K562 (cell line): ENCODE data around the gene PLP2. TPM values are rescaled to one million over a fixed set of nuclear protein-coding genes. Genes with fewer than 3 reads are reported as not detected.

Source experiments
- ARID3B ChIP-seq: fragments of 250-450 bp; sonication (Bioruptor Pico); IDR thresholded peaks from 2 replicates; pipeline ENCODE4 v1.4.0; 2020; ENCODE audit warnings: borderline replicate concordance
- ATF7 ChIP-seq: fragments of 450-650 bp; IDR thresholded peaks from 2 replicates; pipeline ENCODE4 v1.7.1; 2014; ENCODE audit warnings: mild to moderate bottlenecking, moderate library complexity
- CBX5 ChIP-seq: IDR thresholded peaks from 2 replicates; pipeline ENCODE4 v1.6.1; 2014; ENCODE audit warnings: low read depth, borderline replicate concordance
- CHD7 ChIP-seq: fragments of 200-600 bp; sonication (generic); IDR thresholded peaks from one replicate; pipeline ENCODE4 v1.6.1; 2012; ENCODE audit warnings: mild to moderate bottlenecking, low read depth, low read length, inconsistent platforms
- CREB1 ChIP-seq, 2 experiments: sonication (generic) in 1 of 2; formaldehyde crosslinking in 1 of 2; IDR thresholded peaks; 2 replicates each; pipeline versions ENCODE4 v1.6.1 to v1.8.0; 2012 to 2022; ENCODE audit warnings: inconsistent platforms in 1 of 2, mild to moderate bottlenecking in 1 of 2, missing genetic modification reagents in 1 of 2, moderate library complexity in 1 of 2
- KDM2B ChIP-seq: fragments of 250-450 bp; sonication (Bioruptor Pico); IDR thresholded peaks from 2 replicates; pipeline ENCODE4 v1.8.0; 2021; ENCODE audit warnings: mild to moderate bottlenecking, moderate library complexity
- MECOM ChIP-seq: fragments of 250-450 bp; sonication (Bioruptor Pico); IDR thresholded peaks from 2 replicates; pipeline ENCODE4 v1.8.0; 2022; ENCODE audit warnings: inconsistent platforms
- SREBF2 ChIP-seq: sonication (generic); formaldehyde crosslinking; IDR thresholded peaks from 2 replicates; pipeline ENCODE4 v1.4.0; 2020; ENCODE audit warnings: mild to moderate bottlenecking, missing genetic modification reagents
- TCF3 ChIP-seq: sonication (generic); formaldehyde crosslinking; IDR thresholded peaks from 2 replicates; pipeline ENCODE4 v1.4.0; 2020; ENCODE audit warnings: mild to moderate bottlenecking, missing genetic modification reagents
- TCFL5 ChIP-seq: fragments of 250-450 bp; sonication (Bioruptor Pico); conservative IDR thresholded peaks from 2 replicates; pipeline ENCODE4 v1.6.1; 2021; ENCODE audit warnings: mild to moderate bottlenecking, moderate library complexity, matching md5 sums
- THAP7 ChIP-seq: fragments of 250-450 bp; sonication (Bioruptor Pico); IDR thresholded peaks from 2 replicates; pipeline ENCODE4 v1.5.0; 2021
- TSC22D4 ChIP-seq: fragments of 450-650 bp; IDR thresholded peaks from 2 replicates; pipeline ENCODE4 v1.6.1; 2016; ENCODE audit warnings: missing genetic modification characterization, missing biosample characterization, control low read depth
- ZBED1 ChIP-seq: IDR thresholded peaks from 2 replicates; pipeline ENCODE4 v1.6.1; 2014
- ZNF121 ChIP-seq: sonication (generic); formaldehyde crosslinking; conservative IDR thresholded peaks from 2 replicates; pipeline ENCODE4 v1.8.0; 2022; ENCODE audit warnings: missing genetic modification reagents
- ZNF655 ChIP-seq: fragments of 250-450 bp; sonication (Bioruptor Pico); IDR thresholded peaks from 2 replicates; pipeline ENCODE4 v1.5.0; 2021
- polyA plus RNA-seq, 8 experiments: library from polyadenylated mRNA; depleted of rRNA in 4 of 8; stranded (reverse) in 5 of 8; unstranded in 3 of 8; fragments of >200 nt; fragmentation: Nextera tagmentation in 2 of 8; fragmentation: Illumina TruSeq in 1 of 8; extraction: Ambion mirVana in 2 of 8; extraction: Trizol in 1 of 8; gene quantifications; 2 replicates each; pipeline versions ENCODE4 v1.2.1 to v1.2.3, GENCODE V29; 2011 to 2014; ENCODE audit warnings: inconsistent platforms in 1 of 8, missing spikeins in 1 of 8
- total RNA-seq, 7 experiments: library from RNA; depleted of rRNA in 6 of 7; stranded (reverse); fragments of >200 nt in 6 of 7; fragmentation: Illumina TruSeq in 2 of 7; extraction: Trizol in 2 of 7; gene quantifications; 2 replicates each; pipeline versions ENCODE4 v1.2.1 to v1.2.3, GENCODE V29; 2011 to 2021; ENCODE audit warnings: low replicate concordance in 1 of 7

PLP2 gene
- total and polyA plus RNA-seq, 9 of the 15 experiments (the other 6 are each of a cell fraction or from before 2014, with no cell fraction given) = 34.7 to 236 (median 112) TPM

- no peak for TF ChIP-seq CHD7
- TF ChIP-seq SREBF2 (CRISPR knock-in tag) = no peak
- TF ChIP-seq MECOM (CRISPR knock-in tag) = no peak
- TF ChIP-seq KDM2B (CRISPR knock-in tag) = no peak
- no peak for TF ChIP-seq CBX5
- no peak for TF ChIP-seq TCFL5
- TF ChIP-seq ATF7 = no peak
- no peak for TF ChIP-seq TSC22D4
- TF ChIP-seq ZBED1 = no peak
- no peak for TF ChIP-seq ZNF121
- 0 out of 2 replicates have a peak, but pooled peaks have one; percentile 22 for TF ChIP-seq TCF3 (CRISPR knock-in tag)
- TF ChIP-seq ZNF655 (CRISPR knock-in tag) = no peak
- TF ChIP-seq CREB1 (IDR thresholded peaks at IDR 0.05) = no peak
- no peak for TF ChIP-seq CREB1 (CRISPR knock-in tag; IDR thresholded peaks at IDR 0.05)
- no peak for TF ChIP-seq ARID3B
- no peak for TF ChIP-seq THAP7
Observed at GRCh38 chrX:49171752-49172279, at the start of gene PLP2 (continued).
